GM10266 (cell line): ENCODE results near the gene USB1.

Source experiments
- DNase-seq: peaks from one replicate; pipeline ENCODE4 v3.0.0; 2012; ENCODE audit errors: extremely low spot score
- CTCF ChIP-seq: IDR thresholded peaks from 2 replicates; pipeline ENCODE4 v1.5.1; 2012; ENCODE audit warnings: mild to moderate bottlenecking, low read depth; ENCODE audit not compliant: control insufficient read depth, insufficient read depth; ENCODE audit errors: missing control alignments

The USB1 gene

GRCh38 chr16:58042001-58042885, 41.0 kb downstream of the USB1 start:
- no peak for TF ChIP-seq CTCF
- DNase-seq = peak; percentile 12

- DNase-seq = no peak
- no peak for TF ChIP-seq CTCF
Observed at GRCh38 chr16:58042886-58043515, 41.8 kb downstream of the USB1 start.

- no peak for TF ChIP-seq CTCF
- DNase-seq = no peak
Observed at GRCh38 chr16:58043571-58044155, 42.5 kb downstream of the USB1 start.

GRCh38 chr16:58044266-58045019, 43.2 kb downstream of the USB1 start:
- no peak for DNase-seq
- no peak for TF ChIP-seq CTCF

- no peak for TF ChIP-seq CTCF
- DNase-seq = no peak
Observed at GRCh38 chr16:58045096-58045495, 43.9 kb downstream of the USB1 start.

GRCh38 chr16:58046054-58046881, 45.1 kb downstream of the USB1 start:
- no peak for TF ChIP-seq CTCF
- DNase-seq = no peak
